Sciatic nerve (tissue), 2 donors: ENCODE results near the gene FFAR3. TPM values are rescaled to one million over a fixed set of nuclear protein-coding genes. Genes with fewer than 3 reads are reported as not detected.
A peak's percentile ranks its signal among the peaks of the same experiment; 100 is the strongest.

Experiments
- ATAC-seq: fragments of 200-7000 bp; cut with Tn5 transposase; one replicate; pipeline ENCODE4 v1.9.1; 2020; ENCODE audit warnings: mild to moderate bottlenecking, moderate library complexity
- DNase-seq: peaks from one replicate; pipeline ENCODE4 v3.0.0-alpha.2; 2020; ENCODE audit warnings: low spot score
- intact Hi-C: fragments of 100-400 bp; cut with DNase I; formaldehyde crosslinking; loops from one replicate; pipeline ENCODE4 v1.14.2; 2022
- total RNA-seq: library from RNA; stranded (reverse); fragmentation: NEBNext Ultra II Directional; extraction: Animal tissue kit (Norgen Biotek cat#: 25700); gene quantifications from one replicate; pipeline ENCODE4 v1.2.1, GENCODE V29; 2021
- donor health status: DM: no; HTN: no; CAD: no.
- donor health status: DM: no; HTN: no; CAD: no.

Gene FFAR3
- 0.76 TPM for total RNA-seq

GRCh38 chr19:35357867-35358573 is at the start of gene FFAR3:
FFAR3 (plus strand) TSS chr19:35358460; CDS start chr19:35358891, 431 bp downstream.
- peak; percentile 64 for DNase-seq
- intact Hi-C loops = no loop called here
- ATAC-seq = peak; percentile 77

- ATAC-seq = no peak
- intact Hi-C loops = no loop called here
- DNase-seq = no peak
These were observed 49.4 kb upstream of the FFAR3 start for GRCh38 chr19:35308910-35309309.

GRCh38 chr19:35309481-35310279 is 48.6 kb upstream of the FFAR3 start:
- DNase-seq = no peak
- peak; percentile 30 for ATAC-seq
- intact Hi-C loops = no loop called here

GRCh38 chr19:35310331-35310730 is 47.9 kb upstream of the FFAR3 start:
- no peak for ATAC-seq
- intact Hi-C loops = no loop called here
- DNase-seq = no peak

- DNase-seq (no peak), ATAC-seq (no peak)
- intact Hi-C loops = no loop called here
These were observed 47.3 kb upstream of the FFAR3 start for GRCh38 chr19:35310811-35311465.

GRCh38 chr19:35311901-35312665 is 46.2 kb upstream of the FFAR3 start:
- ATAC-seq (no peak), DNase-seq (no peak)
- intact Hi-C loops = no loop called here

GRCh38 chr19:35313587-35313986 is 44.7 kb upstream of the FFAR3 start:
- intact Hi-C loops = no loop called here
- DNase-seq = no peak
- no peak for ATAC-seq

- DNase-seq = no peak
- intact Hi-C loops = no loop called here
- no peak for ATAC-seq
These were observed 44.2 kb upstream of the FFAR3 start for GRCh38 chr19:35314031-35314430.

- ATAC-seq (no peak), DNase-seq (no peak)
- intact Hi-C loops = no loop called here
These were observed 43.3 kb upstream of the FFAR3 start for GRCh38 chr19:35314858-35315470.

GRCh38 chr19:35315883-35316282 is 42.4 kb upstream of the FFAR3 start:
- no peak for ATAC-seq
- intact Hi-C loops = no loop called here
- DNase-seq = no peak

GRCh38 chr19:35316560-35316959 is 41.7 kb upstream of the FFAR3 start:
- intact Hi-C loops = no loop called here
- DNase-seq (no peak), ATAC-seq (no peak)

- ATAC-seq (no peak), DNase-seq (no peak)
- intact Hi-C loops = no loop called here
These were observed 40.7 kb upstream of the FFAR3 start for GRCh38 chr19:35317464-35318043.

GRCh38 chr19:35318679-35319448 is 39.4 kb upstream of the FFAR3 start:
- intact Hi-C loops = no loop called here
- ATAC-seq (peak; percentile 39), DNase-seq (peak; percentile 69)

GRCh38 chr19:35320065-35320713 is 38.1 kb upstream of the FFAR3 start:
- ATAC-seq (no peak), DNase-seq (no peak)
- intact Hi-C loops = no loop called here

- intact Hi-C loops = no loop called here
These were observed 37.0 kb upstream of the FFAR3 start for GRCh38 chr19:35321291-35321690.

GRCh38 chr19:35322014-35322413 is 36.2 kb upstream of the FFAR3 start:
- ATAC-seq (no peak), DNase-seq (no peak)
- intact Hi-C loops = no loop called here

More at GRCh38 chr19:35321291-35321690, 37.0 kb upstream of the FFAR3 start:
- ATAC-seq (no peak), DNase-seq (no peak)

GRCh38 chr19:35327642-35328041 is 30.6 kb upstream of the FFAR3 start:
- no peak for ATAC-seq
- intact Hi-C loops = no loop called here

More at GRCh38 chr19:35327642-35328041, 30.6 kb upstream of the FFAR3 start:
- no peak for DNase-seq
